Vagina (tissue), 2 donors: ENCODE data around the gene SPATA1. TPM values are rescaled to one million over a fixed set of nuclear protein-coding genes. Genes with fewer than 3 reads are reported as not detected.
A peak's percentile ranks its signal among the peaks of the same experiment; 100 is the strongest.
"Not testable (repeated sequence)": the region's sequence is repeated elsewhere in the genome, so short reads cannot be mapped to it uniquely, and the experiment has no call there.

ENCODE experiments used
- DNase-seq, 2 donors: peaks; one replicate each; pipeline ENCODE4 v3.0.0-alpha.2; 2017; ENCODE audit errors: extremely low spot score in 2 of 2
- H3K27ac ChIP-seq: fragments of 200-600 bp; sonication (generic); one replicate; pipeline ENCODE4 v1.5.1; 2019
- H3K27me3 ChIP-seq: fragments of 200-600 bp; sonication (generic); one replicate; pipeline ENCODE4 v1.5.1; 2019
- H3K36me3 ChIP-seq, 2 donors: fragments of 200-600 bp; sonication (generic); one replicate each; pipeline ENCODE4 v1.5.1; 2017 to 2019
- H3K4me1 ChIP-seq: fragments of 200-600 bp; sonication (generic); one replicate; pipeline ENCODE4 v1.5.1; 2019
- H3K4me3 ChIP-seq, 2 donors: fragments of 200-600 bp; sonication (generic); 1 replicate in 1 of 2; 2 replicates in 1 of 2; pipeline ENCODE4 v1.5.1; 2016 to 2019
- H3K9me3 ChIP-seq: fragments of 200-600 bp; sonication (generic); one replicate; pipeline ENCODE4 v1.5.1; 2019
- CTCF ChIP-seq, 3 experiments: fragments of 450-650 bp in 2 of 3; fragments of 200-600 bp in 1 of 3; sonication (generic) in 1 of 3; IDR thresholded peaks; one replicate each; pipeline ENCODE4 v1.5.1; 2017 to 2019; ENCODE audit warnings: antibody characterized with exemption in 3 of 3, mild to moderate bottlenecking in 2 of 3, moderate library complexity in 2 of 3
- POLR2A ChIP-seq, 2 donors: fragments of 450-650 bp; IDR thresholded peaks; one replicate each; pipeline ENCODE4 v1.6.1; 2017; ENCODE audit warnings: antibody characterized with exemption in 2 of 2, mild to moderate bottlenecking in 2 of 2, moderate library complexity in 2 of 2
- POLR2AphosphoS5 ChIP-seq, 2 donors: sonication (generic); formaldehyde crosslinking; IDR thresholded peaks; one replicate each; pipeline ENCODE4 v1.9.0; 2017; ENCODE audit warnings: antibody characterized with exemption in 2 of 2, mild to moderate bottlenecking in 2 of 2, low read depth in 1 of 2; ENCODE audit not compliant: insufficient read depth in 1 of 2
- intact Hi-C: fragments of 100-400 bp; cut with DNase I; formaldehyde crosslinking; loops from one replicate; pipeline ENCODE4 v1.15.1; 2023
- total RNA-seq: library from RNA; depleted of rRNA; stranded (reverse); fragments of >200 nt; gene quantifications from one replicate; pipeline ENCODE4 v1.2.3, GENCODE V29; 2016

SPATA1 gene
- total RNA-seq, 1 donor from 2014 or later = 0.25 TPM

GRCh38 chr1:84582802-84583587, 76.8 kb downstream of the SPATA1 start:
- TF ChIP-seq CTCF (IDR thresholded peaks at IDR 0.05) (no peak), POLR2A (IDR thresholded peaks at IDR 0.05) (no peak), POLR2AphosphoS5 (IDR thresholded peaks at IDR 0.05; ENCODE audit: insufficient read depth in 1 of 2, low read depth in 1 of 2) (no peak)
- no peak for DNase-seq
- H3K9me3 ChIP-seq = no peaks in the 10 kb centered on the region
- no peaks in the 10 kb centered on the region for H3K27me3 ChIP-seq
- H3K4me1 ChIP-seq = peaks cover 12% of the 10 kb centered on the region
- no peak overlapping the region for H3K4me3 ChIP-seq
- no peaks in the 10 kb centered on the region for H3K36me3 ChIP-seq
- intact Hi-C loops = no loop called here
- peak overlapping the region; percentile 41 for H3K27ac ChIP-seq

- no peaks in the 10 kb centered on the region for H3K36me3 ChIP-seq
- no peaks in the 10 kb centered on the region for H3K27me3 ChIP-seq
- no peak overlapping the region for H3K4me3 ChIP-seq
- peaks cover 12% of the 10 kb centered on the region for H3K4me1 ChIP-seq
- peak overlapping the region; percentile 37 for H3K27ac ChIP-seq
- no peak for TF ChIP-seq POLR2AphosphoS5 (IDR thresholded peaks at IDR 0.05; ENCODE audit: insufficient read depth in 1 of 2, low read depth in 1 of 2)
- TF ChIP-seq CTCF (IDR thresholded peaks at IDR 0.05) = no peak
- no peak for TF ChIP-seq POLR2A (IDR thresholded peaks at IDR 0.05)
- H3K9me3 ChIP-seq = no peaks in the 10 kb centered on the region
- intact Hi-C loops = no loop called here
- no peak for DNase-seq
These were observed 77.5 kb downstream of the SPATA1 start for GRCh38 chr1:84583648-84584047.

GRCh38 chr1:84584126-84584525, 77.9 kb downstream of the SPATA1 start:
- Histone ChIP-seq H3K27me3 (no peaks in the 10 kb centered on the region), H3K4me3 (no peak overlapping the region), H3K27ac (no peak overlapping the region), H3K9me3 (no peaks in the 10 kb centered on the region), H3K36me3 (no peaks in the 10 kb centered on the region), H3K4me1 (peaks cover 12% of the 10 kb centered on the region)
- no peak for DNase-seq
- intact Hi-C loops = no loop called here
- TF ChIP-seq POLR2AphosphoS5 (IDR thresholded peaks at IDR 0.05; ENCODE audit: insufficient read depth in 1 of 2, low read depth in 1 of 2) (no peak), POLR2A (IDR thresholded peaks at IDR 0.05) (no peak), CTCF (IDR thresholded peaks at IDR 0.05) (no peak)

GRCh38 chr1:84585803-84586202, 79.6 kb downstream of the SPATA1 start:
- TF ChIP-seq POLR2A (IDR thresholded peaks at IDR 0.05) (no peak), POLR2AphosphoS5 (IDR thresholded peaks at IDR 0.05; ENCODE audit: insufficient read depth in 1 of 2, low read depth in 1 of 2) (no peak), CTCF (IDR thresholded peaks at IDR 0.05) (no peak)
- Histone ChIP-seq H3K4me1 (peaks cover 12% of the 10 kb centered on the region), H3K9me3 (no peaks in the 10 kb centered on the region), H3K36me3 (no peaks in the 10 kb centered on the region), H3K27me3 (no peaks in the 10 kb centered on the region), H3K27ac (no peak overlapping the region), H3K4me3 (no peak overlapping the region)
- intact Hi-C loops = no loop called here
- DNase-seq = no peak

- Histone ChIP-seq H3K27ac (no peak overlapping the region), H3K4me1 (peaks cover 12% of the 10 kb centered on the region), H3K36me3 (no peaks in the 10 kb centered on the region), H3K4me3 (no peak overlapping the region), H3K27me3 (no peaks in the 10 kb centered on the region), H3K9me3 (no peaks in the 10 kb centered on the region)
- intact Hi-C loops = no loop called here
- TF ChIP-seq CTCF (IDR thresholded peaks at IDR 0.05) (no peak), POLR2A (IDR thresholded peaks at IDR 0.05) (no peak), POLR2AphosphoS5 (IDR thresholded peaks at IDR 0.05; ENCODE audit: insufficient read depth in 1 of 2, low read depth in 1 of 2) (no peak)
- no peak for DNase-seq
These were observed 80.9 kb downstream of the SPATA1 start for GRCh38 chr1:84587099-84587498.

GRCh38 chr1:84594959-84595358, 88.8 kb downstream of the SPATA1 start:
- H3K4me1 ChIP-seq, DNase-seq, H3K27ac ChIP-seq, H3K36me3 ChIP-seq, H3K4me3 ChIP-seq, intact Hi-C loops, H3K27me3 ChIP-seq, H3K9me3 ChIP-seq: not testable (repeated sequence)
